Ovary (tissue), 9 donors: Measurements from ENCODE around the gene DKK3. TPM values are rescaled to one million over a fixed set of nuclear protein-coding genes. Genes with fewer than 3 reads are reported as not detected.

Experiments used
- DNase-seq, 5 donors: peaks; one replicate each; pipeline ENCODE4 v3.0.0-alpha.2; 2019 to 2020
- H3K27ac ChIP-seq, 2 donors: fragments of 200-600 bp; one replicate each; pipeline versions ENCODE4 v1.5.1 to v1.8.0; 2019 to 2022
- H3K27me3 ChIP-seq: fragments of 200-600 bp; one replicate; pipeline ENCODE4 v1.8.0; 2022
- H3K36me3 ChIP-seq: fragments of 200-600 bp; sonication (generic); one replicate; pipeline ENCODE4 v1.5.1; 2019
- H3K4me1 ChIP-seq: one replicate; pipeline ENCODE4 v1.8.1; 2013; ENCODE audit warnings: mild to moderate bottlenecking, moderate library complexity; ENCODE audit not compliant: insufficient read depth
- H3K4me3 ChIP-seq: fragments of 200-600 bp; sonication (generic); one replicate; pipeline ENCODE4 v1.5.1; 2017
- H3K9me3 ChIP-seq, 2 donors: fragments of 200-600 bp in 1 of 2; sonication (generic) in 1 of 2; one replicate each; pipeline versions ENCODE4 v1.5.1 to v1.8.1; 2013 to 2019; ENCODE audit warnings: mild to moderate bottlenecking in 1 of 2, moderate library complexity in 1 of 2
- EP300 ChIP-seq: sonication (generic); formaldehyde crosslinking; IDR thresholded peaks from one replicate; pipeline ENCODE4 v1.6.1; 2017; ENCODE audit warnings: antibody characterized with exemption
- POLR2A ChIP-seq: fragments of 450-650 bp; IDR thresholded peaks from one replicate; pipeline ENCODE4 v1.6.1; 2017; ENCODE audit warnings: antibody characterized with exemption, mild to moderate bottlenecking, moderate library complexity
- WGBS, 3 donors: extraction: QIAGEN DNeasy Blood & Tissue Kit in 1 of 3; methylation state at CpG; one replicate each; pipeline versions ENCODE4 v1.1.5 to v1.1.7; 2013 to 2017; 5-methylcytosine and 5-hydroxymethylcytosine counted together
- intact Hi-C, 4 donors: fragments of 100-400 bp; cut with DNase I; formaldehyde crosslinking; loops; one replicate each; pipeline versions ENCODE4 v1.11.0 to v1.15.1; 2022 to 2023
- polyA plus RNA-seq, 2 donors: library from polyadenylated mRNA; stranded (reverse); fragments of 200-250 nt in 1 of 2; fragments of 350-450 nt in 1 of 2; fragmentation: Illumina TruSeq in 1 of 2; extraction: RNeasy Lipid Tissue Mini Kit (QIAGEN cat#74804) in 1 of 2; gene quantifications; one replicate each; pipeline ENCODE4 v1.2.3, GENCODE V29; 2013 to 2014
- total RNA-seq, 7 donors: library from RNA; depleted of rRNA in 2 of 7; stranded (reverse); fragments of >200 nt in 2 of 7; fragmentation: NEBNext Ultra II Directional in 3 of 7; extraction: Animal tissue kit (Norgen Biotek cat#: 25700) in 3 of 7; gene quantifications; one replicate each; pipeline versions ENCODE4 v1.1.0 to v1.2.4, GENCODE V29; 2016 to 2023
- TF ChIP-seq, protein P1 (sequence below), 3 donors: fragments of 450-650 bp in 2 of 3; fragments of 200-600 bp in 1 of 3; IDR thresholded peaks; one replicate each; pipeline versions ENCODE4 v1.5.1 to v1.8.0; 2016 to 2022; ENCODE audit warnings: antibody characterized with exemption in 3 of 3, mild to moderate bottlenecking in 1 of 3
- donor health status: DM: no; HTN: no; CAD: no; lungs with moderate emphysema.
- donor health status: DM: no; HTN: no; CAD: no.
- donor health status: Bipolar disorder and iron deficiency.
- donor health status: DM: yes; HTN: yes; CAD: no.
- donor health status: DM: no; HTN: no; CAD: no.
- donor health status: DM: yes; HTN: yes; CAD: no.

Gene DKK3
- total and polyA plus RNA-seq, 9 donors, result 33.9 to 255 (median 62.8) TPM

- Histone ChIP-seq H3K4me1 (no peaks in the 10 kb centered on the region), H3K27ac (no peak overlapping the region), H3K36me3 (no peaks in the 10 kb centered on the region), H3K27me3 (no peaks in the 10 kb centered on the region), H3K4me3 (no peak overlapping the region), H3K9me3 (no peaks in the 10 kb centered on the region)
- intact Hi-C loops, result no loop called here
- WGBS, 3 donors, result 46 to 62% (median 54%) methylated on average over 8 of the region's 8 CpGs
- TF ChIP-seq EP300 (no peak), POLR2A (no peak)
- TF ChIP-seq, protein P1, sequence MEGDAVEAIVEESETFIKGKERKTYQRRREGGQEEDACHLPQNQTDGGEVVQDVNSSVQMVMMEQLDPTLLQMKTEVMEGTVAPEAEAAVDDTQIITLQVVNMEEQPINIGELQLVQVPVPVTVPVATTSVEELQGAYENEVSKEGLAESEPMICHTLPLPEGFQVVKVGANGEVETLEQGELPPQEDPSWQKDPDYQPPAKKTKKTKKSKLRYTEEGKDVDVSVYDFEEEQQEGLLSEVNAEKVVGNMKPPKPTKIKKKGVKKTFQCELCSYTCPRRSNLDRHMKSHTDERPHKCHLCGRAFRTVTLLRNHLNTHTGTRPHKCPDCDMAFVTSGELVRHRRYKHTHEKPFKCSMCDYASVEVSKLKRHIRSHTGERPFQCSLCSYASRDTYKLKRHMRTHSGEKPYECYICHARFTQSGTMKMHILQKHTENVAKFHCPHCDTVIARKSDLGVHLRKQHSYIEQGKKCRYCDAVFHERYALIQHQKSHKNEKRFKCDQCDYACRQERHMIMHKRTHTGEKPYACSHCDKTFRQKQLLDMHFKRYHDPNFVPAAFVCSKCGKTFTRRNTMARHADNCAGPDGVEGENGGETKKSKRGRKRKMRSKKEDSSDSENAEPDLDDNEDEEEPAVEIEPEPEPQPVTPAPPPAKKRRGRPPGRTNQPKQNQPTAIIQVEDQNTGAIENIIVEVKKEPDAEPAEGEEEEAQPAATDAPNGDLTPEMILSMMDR (IDR thresholded peaks at IDR 0.05), result no peak
- no peak for DNase-seq
These were observed 14.6 kb downstream of the DKK3 start for GRCh38 chr11:11993839-11994238.

GRCh38 chr11:11992257-11993212, 15.9 kb downstream of the DKK3 start:
- no peak for DNase-seq
- Histone ChIP-seq H3K36me3 (no peaks in the 10 kb centered on the region), H3K27ac (no peak overlapping the region), H3K4me3 (no peak overlapping the region), H3K9me3 (no peaks in the 10 kb centered on the region), H3K4me1 (no peaks in the 10 kb centered on the region), H3K27me3 (no peaks in the 10 kb centered on the region)
- intact Hi-C loops, result no loop called here
- TF ChIP-seq, protein P1 (IDR thresholded peaks at IDR 0.05), result no peak
- TF ChIP-seq POLR2A (no peak), EP300 (no peak)
- WGBS, 3 donors, result 90 to 94% (median 90%) methylated on average over 6 of the region's 6 CpGs

DNA sequence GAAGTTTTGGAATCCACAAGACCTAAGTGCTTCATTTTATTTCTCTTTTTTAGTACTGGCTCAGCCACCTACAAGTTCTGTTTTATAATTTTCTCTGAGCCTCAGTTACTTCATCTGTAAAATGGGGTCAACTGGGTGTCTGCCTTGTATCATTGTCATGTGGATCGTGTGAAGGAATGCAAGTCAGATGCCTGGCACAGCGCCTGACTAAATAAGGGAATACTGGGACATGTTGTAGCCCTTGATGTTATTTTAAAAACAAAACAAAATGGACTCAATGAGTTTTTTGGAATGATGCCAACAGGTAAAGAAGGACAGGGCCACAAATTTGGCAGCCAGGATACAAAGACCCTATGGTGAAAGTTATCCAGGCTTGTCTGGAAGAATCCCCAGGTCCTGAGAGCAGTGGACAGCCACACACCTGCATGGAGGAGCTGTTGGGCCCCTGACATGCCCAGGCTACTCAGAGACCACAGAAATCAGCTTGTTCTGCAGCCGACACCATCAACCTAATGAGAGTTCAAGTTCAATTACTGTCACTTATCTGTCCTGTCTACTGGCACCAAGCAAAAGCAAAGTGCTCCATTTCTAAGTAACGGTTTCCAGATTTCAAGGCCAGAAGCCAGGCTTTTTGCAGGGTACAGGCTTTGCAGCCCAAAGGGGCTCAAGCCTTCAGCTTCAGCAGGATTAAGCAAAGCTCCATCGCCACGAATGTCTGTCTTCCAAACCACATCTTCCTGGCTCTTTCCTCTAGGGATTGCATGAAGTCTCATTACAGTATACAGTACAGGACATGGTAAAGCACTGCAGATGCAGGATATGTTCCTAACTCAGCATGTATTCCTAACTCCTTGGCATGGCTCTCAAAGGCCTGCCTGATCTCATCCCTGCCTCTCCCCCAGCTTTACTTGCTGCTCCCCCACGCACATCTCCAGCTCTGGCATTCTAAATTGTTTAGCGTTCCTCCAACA, 18.4 kb downstream of the DKK3 start:
- H3K27me3 ChIP-seq, result no peaks in the 10 kb centered on the region
- no peak overlapping the region for H3K27ac ChIP-seq
- intact Hi-C loops, result no loop called here
- no peaks in the 10 kb centered on the region for H3K36me3 ChIP-seq
- H3K9me3 ChIP-seq, result no peaks in the 10 kb centered on the region
- 62 to 75% (median 68%) methylated on average over 8 of the region's 8 CpGs for WGBS, 3 donors
- no peak for DNase-seq
- no peaks in the 10 kb centered on the region for H3K4me1 ChIP-seq
- TF ChIP-seq POLR2A, result no peak
- no peak for TF ChIP-seq EP300
- TF ChIP-seq, protein P1 (IDR thresholded peaks at IDR 0.05), result no peak
- no peak overlapping the region for H3K4me3 ChIP-seq

GRCh38 chr11:11988681-11989261, 19.7 kb downstream of the DKK3 start:
- Histone ChIP-seq H3K36me3 (no peaks in the 10 kb centered on the region), H3K4me1 (no peaks in the 10 kb centered on the region), H3K9me3 (no peaks in the 10 kb centered on the region), H3K27ac (no peak overlapping the region), H3K27me3 (no peaks in the 10 kb centered on the region), H3K4me3 (no peak overlapping the region)
- intact Hi-C loops, result no loop called here
- 82 to 94% (median 91%) methylated on average over 4 to 5 of the region's 5 CpGs for WGBS, 3 donors
- no peak for DNase-seq
- TF ChIP-seq POLR2A (no peak), EP300 (no peak)
- TF ChIP-seq, protein P1 (IDR thresholded peaks at IDR 0.05), result no peak
